Skeletal muscle tissue (tissue), 4 donors: ENCODE measurements around the gene OPRD1. TPM values are rescaled to one million over a fixed set of nuclear protein-coding genes. Genes with fewer than 3 reads are reported as not detected.
A peak's percentile ranks its signal among the peaks of the same experiment; 100 is the strongest.

Source experiments
- H3K27ac ChIP-seq: one replicate; pipeline ENCODE4 v1.7.0; 2013; ENCODE audit warnings: mild to moderate bottlenecking, low read depth, low read length, inconsistent platforms
- H3K27me3 ChIP-seq, 3 donors: one replicate each; pipeline ENCODE4 v1.7.0; 2013; ENCODE audit warnings: low read length in 3 of 3; ENCODE audit not compliant: control insufficient read depth in 3 of 3, insufficient read depth in 3 of 3
- H3K36me3 ChIP-seq, 3 donors: one replicate each; pipeline ENCODE4 v1.7.0; 2013; ENCODE audit warnings: low read length in 3 of 3; ENCODE audit not compliant: control insufficient read depth in 3 of 3, insufficient read depth in 3 of 3
- H3K4me1 ChIP-seq, 3 donors: one replicate each; pipeline ENCODE4 v1.7.0; 2013; ENCODE audit warnings: low read length in 3 of 3, mild to moderate bottlenecking in 3 of 3; ENCODE audit not compliant: control insufficient read depth in 3 of 3, insufficient read depth in 3 of 3
- H3K4me3 ChIP-seq, 3 donors: one replicate each; pipeline ENCODE4 v1.7.0; 2013; ENCODE audit warnings: low read length in 3 of 3
- H3K9ac ChIP-seq, 3 donors: one replicate each; pipeline ENCODE4 v1.7.0; 2013; ENCODE audit warnings: low read length in 3 of 3, mild to moderate bottlenecking in 3 of 3, moderate library complexity in 2 of 3, low read depth in 1 of 3
- H3K9me3 ChIP-seq, 3 donors: one replicate each; pipeline ENCODE4 v1.7.0; 2013; ENCODE audit warnings: low read length in 3 of 3; ENCODE audit not compliant: control insufficient read depth in 3 of 3
- total RNA-seq: library from RNA; depleted of rRNA; stranded (reverse); fragments of >200 nt; gene quantifications from one replicate; pipeline ENCODE4 v1.2.3, GENCODE V29; 2014
- donor health status: Osteomylitis.

OPRD1 gene
- total RNA-seq, 1 donor from 2014 or later: 0.52 TPM

DNA sequence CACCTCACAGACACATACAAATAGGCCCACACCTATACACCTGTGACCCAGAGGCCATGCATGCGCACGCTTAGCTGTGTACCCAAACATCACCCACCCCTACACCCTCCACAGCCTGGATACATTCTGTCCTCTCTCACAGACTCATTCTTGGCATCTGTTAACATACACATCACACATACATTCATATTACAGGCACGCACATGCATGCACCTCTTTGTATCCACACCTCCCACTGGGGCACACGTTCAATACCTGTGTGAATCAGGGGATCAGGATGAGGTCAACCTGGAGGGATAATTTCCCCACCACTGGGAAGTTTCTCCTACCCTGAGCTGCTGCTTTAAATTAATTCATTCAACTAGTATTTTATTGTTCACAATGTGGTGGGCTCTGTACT lies 66.8 kb downstream of the OPRD1 start:
- H3K27ac ChIP-seq: no peak overlapping the region
- H3K9me3 ChIP-seq: no peaks in the 10 kb centered on the region
- H3K27me3 ChIP-seq: no peaks in the 10 kb centered on the region
- H3K4me1 ChIP-seq: peaks cover 0 to 7% (median 5%) of the 10 kb centered on the region in 3 donors
- H3K4me3 ChIP-seq: no peak overlapping the region
- H3K36me3 ChIP-seq: no peaks in the 10 kb centered on the region
- H3K9ac ChIP-seq: no peak overlapping the region

DNA sequence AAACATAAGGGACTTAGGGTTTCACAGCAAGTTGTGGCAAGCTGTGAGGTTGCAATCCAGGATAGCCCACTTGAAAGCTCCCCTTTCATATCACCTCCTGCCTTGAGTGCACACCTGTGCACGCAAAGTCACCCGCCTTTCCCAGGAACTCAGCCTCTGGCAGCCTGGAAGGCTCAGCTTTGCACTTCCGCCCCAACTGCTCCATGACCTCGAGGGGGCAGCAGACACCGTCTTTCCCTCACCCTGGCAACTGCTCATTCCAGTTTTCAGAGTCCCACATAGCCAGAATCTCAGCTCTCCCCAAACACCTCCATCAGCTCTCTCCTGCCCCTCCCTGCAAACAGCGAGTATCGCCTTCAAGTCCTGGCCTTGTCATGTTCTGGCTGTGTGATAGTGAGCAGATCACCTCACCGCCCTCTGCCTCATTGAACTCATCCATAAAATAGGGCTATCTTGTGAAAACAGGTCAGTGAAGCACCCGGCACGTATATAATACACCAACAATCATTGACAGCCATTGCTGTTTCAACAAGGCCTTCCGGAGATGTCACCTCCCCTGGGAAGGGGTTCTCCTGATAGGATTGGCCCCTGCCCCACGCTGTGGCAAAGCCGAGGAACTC lies 70.1 kb downstream of the OPRD1 start:
- no peaks in the 10 kb centered on the region for H3K9me3 ChIP-seq
- H3K36me3 ChIP-seq: no peaks in the 10 kb centered on the region
- no peak overlapping the region for H3K27ac ChIP-seq
- peaks cover 5 to 33% (median 26%) of the 10 kb centered on the region in 3 donors for H3K4me1 ChIP-seq
- H3K4me3 ChIP-seq: no peak overlapping the region
- H3K9ac ChIP-seq: no peak overlapping the region
- H3K27me3 ChIP-seq: no peaks in the 10 kb centered on the region

DNA sequence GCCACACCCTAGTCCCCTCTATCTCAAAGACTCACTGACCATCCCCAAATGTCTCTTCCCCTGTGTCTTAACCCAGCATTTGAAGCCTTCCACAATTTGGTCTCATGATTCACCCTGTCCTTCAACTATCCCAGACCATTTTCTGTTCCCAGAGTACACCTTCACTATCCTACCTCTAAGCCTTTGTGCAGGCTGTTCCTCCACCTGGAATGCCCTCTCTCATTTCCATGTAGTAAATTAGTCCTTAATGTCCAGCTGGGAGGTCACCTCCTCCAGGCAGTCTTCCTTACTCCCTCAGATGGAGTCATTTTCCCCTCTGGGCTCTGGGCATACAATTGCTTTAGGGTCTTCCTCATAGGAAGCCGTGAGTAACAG lies 71.3 kb downstream of the OPRD1 start:
- Histone ChIP-seq H3K9ac (no peak overlapping the region), H3K9me3 (no peaks in the 10 kb centered on the region), H3K27ac (no peak overlapping the region), H3K4me3 (no peak overlapping the region), H3K4me1 (peaks cover 12 to 40% (median 32%) of the 10 kb centered on the region in 3 donors), H3K27me3 (no peaks in the 10 kb centered on the region), H3K36me3 (no peaks in the 10 kb centered on the region)

DNA sequence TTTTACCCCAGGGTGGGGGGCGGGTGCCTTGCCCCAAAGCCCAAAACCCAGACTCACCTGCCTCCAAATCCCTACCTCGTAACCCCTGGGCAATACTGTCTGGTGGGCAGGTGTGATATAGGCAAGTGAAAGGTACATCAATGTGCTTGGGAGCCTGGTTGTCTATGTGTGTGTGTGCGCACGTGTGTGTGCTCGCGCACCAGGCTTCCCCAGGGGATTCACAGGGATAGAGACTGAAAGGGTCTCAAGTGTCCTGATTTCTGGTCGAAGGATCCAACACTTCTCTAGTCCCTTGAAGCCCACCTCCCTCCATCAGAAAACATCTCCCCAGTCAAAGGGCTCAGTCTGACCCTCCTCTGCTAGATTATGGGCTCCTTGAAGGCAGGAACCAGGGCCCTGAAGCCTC lies 73.5 kb downstream of the OPRD1 start:
- peak overlapping the region; percentile 89 for H3K27ac ChIP-seq

DNA sequence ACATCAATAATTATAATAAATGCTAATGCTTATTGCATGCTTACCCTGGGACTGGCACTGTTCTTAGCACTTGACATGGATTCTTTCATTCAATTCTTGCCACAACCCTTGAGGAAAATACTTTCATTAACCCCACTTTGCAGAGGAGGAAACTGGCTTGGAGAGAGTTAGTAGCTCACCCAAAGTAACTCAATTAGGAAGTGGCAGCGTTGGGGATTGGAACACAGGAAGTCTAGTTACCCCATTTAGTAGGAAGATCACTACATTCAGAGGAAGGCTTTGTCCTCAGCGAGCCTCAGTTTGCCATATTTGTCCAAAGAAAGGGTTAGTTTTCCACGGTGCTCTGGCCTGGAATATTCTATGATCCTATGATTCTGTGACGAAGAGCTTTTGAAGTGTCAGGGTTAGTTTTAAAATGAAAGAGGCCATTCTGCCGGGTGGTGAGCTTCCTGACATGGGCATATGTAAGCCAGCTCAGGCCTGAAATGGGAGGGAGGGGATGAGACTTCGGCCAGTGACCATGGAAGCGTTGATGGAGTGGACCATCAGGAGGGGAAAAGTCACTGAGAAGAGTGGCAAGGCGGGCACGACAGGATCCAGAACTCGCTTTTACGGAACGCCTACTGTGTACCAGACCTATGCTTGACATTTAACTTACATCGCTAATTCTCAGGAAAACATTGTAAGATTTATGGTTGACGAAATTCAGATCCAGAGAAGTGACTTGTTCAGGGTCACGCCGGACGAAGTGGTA lies 74.2 kb downstream of the OPRD1 start:
- Histone ChIP-seq H3K9ac (peak overlapping the region in 2 of 3 donors; percentile 96), H3K27me3 (no peaks in the 10 kb centered on the region), H3K9me3 (no peaks in the 10 kb centered on the region), H3K4me3 (peak overlapping the region; percentile 71 to 96 (median 96)), H3K27ac (peak overlapping the region; percentile 89), H3K36me3 (peaks cover 0 to 2% (median 0%) of the 10 kb centered on the region in 3 donors), H3K4me1 (peaks cover 14 to 48% (median 34%) of the 10 kb centered on the region in 3 donors)

More for the DNA sequence above, 73.5 kb downstream of the OPRD1 start:
- Histone ChIP-seq H3K9ac (peak overlapping the region in 1 of 3 donors; percentile 45), H3K36me3 (peaks cover 0 to 2% (median 0%) of the 10 kb centered on the region in 3 donors), H3K9me3 (no peaks in the 10 kb centered on the region), H3K4me1 (peaks cover 14 to 48% (median 34%) of the 10 kb centered on the region in 3 donors), H3K27me3 (no peaks in the 10 kb centered on the region), H3K4me3 (no peak overlapping the region)

DNA sequence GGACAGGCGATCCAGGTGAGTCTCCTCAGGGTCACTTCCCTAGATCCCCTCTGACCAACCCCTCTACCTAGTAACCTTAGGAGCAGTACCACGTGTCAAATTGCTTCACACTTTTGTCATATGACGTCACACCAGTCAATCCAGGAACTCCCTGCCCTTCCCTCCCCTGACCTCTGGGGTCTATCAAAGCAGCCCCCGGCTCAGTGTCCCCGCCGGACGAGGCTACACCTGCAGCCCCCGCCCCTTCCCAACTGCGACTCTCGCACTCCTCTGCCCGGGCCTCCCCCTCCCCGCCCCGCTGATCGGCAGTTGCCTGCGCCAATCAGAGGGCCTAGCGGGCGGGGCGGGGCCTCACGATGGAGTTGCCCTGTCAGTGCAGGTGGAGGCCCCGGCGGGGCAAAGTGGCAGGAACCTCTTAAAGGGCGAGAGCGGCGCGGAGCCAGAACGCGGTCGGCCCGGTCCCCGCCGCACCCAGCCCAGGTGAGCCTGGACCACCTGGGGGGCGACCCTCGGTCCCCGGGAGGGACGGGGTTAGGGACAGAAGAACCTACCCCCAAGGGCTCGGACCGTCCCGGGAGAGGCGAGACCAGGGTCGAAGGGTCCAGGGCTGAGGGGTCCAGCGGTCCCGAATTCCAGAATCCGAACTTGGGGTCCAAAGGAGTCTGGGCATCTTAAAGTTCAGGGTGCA lies 74.9 kb downstream of the OPRD1 start:
- Histone ChIP-seq H3K27me3 (no peaks in the 10 kb centered on the region), H3K36me3 (peaks cover 0 to 2% (median 0%) of the 10 kb centered on the region in 3 donors), H3K4me3 (peak overlapping the region; percentile 90 to 96 (median 96)), H3K9ac (peak overlapping the region; percentile 92 to 96 (median 96)), H3K27ac (peak overlapping the region; percentile 89), H3K4me1 (peaks cover 14 to 46% (median 34%) of the 10 kb centered on the region in 3 donors), H3K9me3 (no peaks in the 10 kb centered on the region)

DNA sequence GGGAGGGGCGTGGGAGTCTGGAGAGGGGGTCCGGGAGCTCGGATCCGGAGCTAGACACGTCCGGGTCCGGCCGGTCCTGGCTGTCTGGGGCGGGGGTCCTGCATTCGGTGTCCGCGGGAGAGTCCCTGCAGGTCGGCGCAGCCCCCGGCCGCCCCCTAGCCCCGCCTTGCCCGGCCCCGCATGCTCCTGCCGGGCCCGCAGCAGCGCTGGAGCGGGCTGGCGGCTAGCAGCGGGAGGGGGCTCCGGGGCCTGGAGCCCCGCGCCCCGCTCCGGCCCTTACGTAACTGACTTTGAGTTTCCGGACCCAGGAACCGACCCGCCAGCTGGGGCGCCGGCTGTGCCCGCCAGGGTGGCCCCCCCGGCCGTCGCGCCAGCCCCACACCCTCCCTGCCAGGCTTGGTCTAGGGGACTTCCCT lies 75.5 kb downstream of the OPRD1 start:
- no peaks in the 10 kb centered on the region for H3K27me3 ChIP-seq
- peaks cover 14 to 41% (median 31%) of the 10 kb centered on the region in 3 donors for H3K4me1 ChIP-seq
- peak overlapping the region; percentile 89 for H3K27ac ChIP-seq
- peak overlapping the region; percentile 92 to 96 (median 96) for H3K9ac ChIP-seq
- H3K9me3 ChIP-seq: no peaks in the 10 kb centered on the region
- peaks cover 0 to 2% (median 0%) of the 10 kb centered on the region in 3 donors for H3K36me3 ChIP-seq
- H3K4me3 ChIP-seq: peak overlapping the region; percentile 90 to 96 (median 96)

DNA sequence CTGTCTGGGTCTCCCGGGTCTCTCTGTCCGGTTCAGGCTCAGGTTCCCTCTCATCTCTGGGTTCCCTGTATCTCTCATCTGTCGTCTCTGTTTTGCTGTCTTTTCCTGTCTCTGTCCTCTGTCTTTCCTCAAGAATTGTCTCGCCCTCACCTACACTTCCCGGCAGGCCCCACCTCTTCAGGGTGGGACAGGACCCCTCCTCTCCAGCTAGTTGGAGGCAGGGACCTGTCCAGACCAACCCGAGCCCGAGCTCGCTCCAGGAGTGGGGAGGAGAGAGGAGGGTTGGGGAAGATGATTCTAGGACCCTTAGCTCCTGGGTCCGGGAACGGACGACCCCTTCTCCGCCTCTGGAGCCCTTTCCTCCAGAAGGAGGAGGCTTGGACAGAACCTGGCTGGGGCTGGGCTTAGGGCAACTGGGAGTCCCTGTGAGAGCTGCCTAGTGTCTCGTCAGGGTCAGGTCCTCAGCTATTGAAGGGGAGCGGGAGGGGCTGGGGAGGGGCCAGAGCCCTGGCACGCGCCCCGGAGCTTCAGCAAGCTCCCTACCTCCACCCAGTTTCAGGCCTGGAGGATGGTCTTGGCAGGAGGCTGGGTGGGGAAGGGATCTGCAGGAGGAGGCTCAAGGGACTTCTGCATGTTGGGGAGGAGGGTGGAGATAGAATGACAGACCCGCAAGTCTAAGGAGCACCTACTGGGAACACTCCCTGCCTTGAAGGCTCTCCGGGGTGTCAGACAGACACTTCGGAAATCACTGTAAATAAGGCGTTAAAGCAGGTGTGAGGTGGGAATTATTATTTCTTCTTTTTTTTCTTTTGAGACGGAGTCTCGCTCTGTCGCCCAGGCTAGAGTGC lies 76.1 kb downstream of the OPRD1 start:
- peaks cover 0 to 2% (median 0%) of the 10 kb centered on the region in 3 donors for H3K36me3 ChIP-seq
- no peaks in the 10 kb centered on the region for H3K27me3 ChIP-seq
- H3K27ac ChIP-seq: peak overlapping the region; percentile 89
- H3K9ac ChIP-seq: peak overlapping the region; percentile 92 to 96 (median 96)
- peak overlapping the region; percentile 58 to 96 (median 96) for H3K4me3 ChIP-seq
- peaks cover 14 to 40% (median 31%) of the 10 kb centered on the region in 3 donors for H3K4me1 ChIP-seq
- H3K9me3 ChIP-seq: no peaks in the 10 kb centered on the region

DNA sequence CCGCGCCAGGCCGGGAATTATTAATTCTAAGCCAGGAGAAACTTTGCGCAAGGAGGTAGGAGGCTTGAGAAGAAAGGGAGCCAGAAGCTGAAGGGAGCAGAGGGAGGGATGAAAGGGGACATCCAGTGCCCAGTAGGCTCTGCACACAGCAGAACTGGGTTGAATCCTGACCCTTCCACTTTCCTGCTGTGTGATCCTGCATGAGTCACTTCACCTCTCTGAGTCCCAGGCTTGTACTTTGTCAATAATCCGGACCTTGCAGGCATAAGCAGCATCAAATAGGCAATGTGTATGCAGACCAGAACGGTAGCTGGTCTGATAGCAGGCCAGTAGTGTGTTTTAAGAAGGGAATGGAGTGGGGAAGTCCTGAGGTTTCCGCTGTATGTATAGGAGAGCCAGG lies 76.9 kb downstream of the OPRD1 start:
- Histone ChIP-seq H3K4me3 (no peak overlapping the region), H3K9ac (no peak overlapping the region), H3K9me3 (no peaks in the 10 kb centered on the region), H3K27me3 (no peaks in the 10 kb centered on the region), H3K36me3 (peaks cover 0 to 5% (median 5%) of the 10 kb centered on the region in 3 donors), H3K4me1 (peaks cover 14 to 40% (median 29%) of the 10 kb centered on the region in 3 donors), H3K27ac (no peak overlapping the region)
